GM23338 (cell line): ENCODE results near the gene GLIS2. TPM values are rescaled to one million over a fixed set of nuclear protein-coding genes. Genes with fewer than 3 reads are reported as not detected.

Experiments
- ATAC-seq: fragments of 200-7000 bp; cut with Tn5 transposase; 3 replicates; pipeline ENCODE4 v1.9.1; 2020
- DNase-seq: peaks from one replicate; pipeline ENCODE4 v3.0.0-alpha.2; 2015; ENCODE audit warnings: low spot score
- H2AFZ ChIP-seq: fragments of 200-600 bp; sonication (generic); 2 replicates; pipeline ENCODE4 v1.8.0; 2016; ENCODE audit warnings: antibody characterized with exemption, mild to moderate bottlenecking, moderate library complexity
- H3F3A ChIP-seq: fragments of 200-600 bp; sonication (generic); replicated peaks from 2 replicates; pipeline ENCODE4 v1.8.0; 2017; ENCODE audit warnings: antibody characterized with exemption, mixed run types, low read depth
- H3K27ac ChIP-seq: fragments of 200-600 bp; sonication (generic); 2 replicates; pipeline ENCODE4 v1.6.1; 2016; ENCODE audit warnings: low read depth
- H3K27me3 ChIP-seq: fragments of 200-600 bp; sonication (generic); 2 replicates; pipeline ENCODE4 v1.8.0; 2016; ENCODE audit warnings: mild to moderate bottlenecking, mixed run types, moderate library complexity; ENCODE audit not compliant: insufficient read depth
- H3K36me3 ChIP-seq: fragments of 200-600 bp; sonication (generic); 2 replicates; pipeline ENCODE4 v1.8.0; 2016; ENCODE audit warnings: mild to moderate bottlenecking; ENCODE audit not compliant: insufficient read depth
- H3K4me1 ChIP-seq: fragments of 200-600 bp; sonication (generic); 2 replicates; pipeline ENCODE4 v1.8.0; 2016; ENCODE audit warnings: mild to moderate bottlenecking, moderate library complexity; ENCODE audit not compliant: insufficient read depth
- H3K4me2 ChIP-seq: fragments of 200-600 bp; sonication (generic); 2 replicates; pipeline ENCODE4 v1.7.1; 2017; ENCODE audit warnings: mixed run types
- H3K4me3 ChIP-seq: fragments of 200-600 bp; sonication (generic); 2 replicates; pipeline ENCODE4 v1.6.1; 2016; ENCODE audit warnings: mixed run types
- H3K79me2 ChIP-seq: fragments of 200-600 bp; sonication (generic); replicated peaks from 2 replicates; pipeline ENCODE4 v1.8.0; 2017; ENCODE audit warnings: mild to moderate bottlenecking; ENCODE audit not compliant: insufficient read depth
- H3K9me2 ChIP-seq: fragments of 200-600 bp; sonication (generic); 2 replicates; pipeline ENCODE4 v1.8.0; 2017; ENCODE audit not compliant: insufficient read depth
- H4K20me1 ChIP-seq: fragments of 200-600 bp; sonication (generic); replicated peaks from 2 replicates; pipeline ENCODE4 v1.8.0; 2017; ENCODE audit warnings: mild to moderate bottlenecking; ENCODE audit not compliant: insufficient read depth
- H3K27ac Mint-ChIP-seq: 2 replicates; pipeline ENCODE4 v1.8.0; 2020; ENCODE audit warnings: inconsistent platforms, mild to moderate bottlenecking, moderate library complexity, mixed read lengths
- H3K27me3 Mint-ChIP-seq: 3 replicates; pipeline ENCODE4 v1.8.0; 2022; ENCODE audit warnings: low read depth, mild to moderate bottlenecking, moderate library complexity, mixed read lengths, inconsistent platforms; ENCODE audit not compliant: insufficient read depth, poor library complexity
- H3K36me3 Mint-ChIP-seq: 3 replicates; pipeline ENCODE4 v1.8.0; 2021; ENCODE audit warnings: low read depth, mild to moderate bottlenecking, inconsistent platforms, moderate library complexity, mixed read lengths
- H3K4me1 Mint-ChIP-seq: 3 replicates; pipeline ENCODE4 v1.8.0; 2020; ENCODE audit warnings: mild to moderate bottlenecking, inconsistent platforms, mixed read lengths
- H3K4me3 Mint-ChIP-seq: 3 replicates; pipeline ENCODE4 v1.8.0; 2021; ENCODE audit warnings: moderate library complexity, mild to moderate bottlenecking, inconsistent platforms, mixed read lengths
- H3K9me3 Mint-ChIP-seq: 3 replicates; pipeline ENCODE4 v1.8.0; 2020; ENCODE audit warnings: moderate library complexity, mild to moderate bottlenecking, inconsistent platforms, mixed read lengths
- ETS1 ChIP-seq: IDR thresholded peaks from 2 replicates; pipeline ENCODE4 v1.6.1; 2016; ENCODE audit warnings: antibody characterized with exemption
- EZH2phosphoT487 ChIP-seq: fragments of 200-600 bp; sonication (generic); IDR thresholded peaks from one replicate; pipeline ENCODE4 v1.8.1; 2018; ENCODE audit warnings: antibody characterized with exemption; ENCODE audit not compliant: unreplicated experiment
- POLR2AphosphoS5 ChIP-seq: IDR thresholded peaks from 2 replicates; pipeline ENCODE4 v1.6.1; 2016; ENCODE audit warnings: antibody characterized with exemption, low read depth
- REST ChIP-seq: IDR thresholded peaks from one replicate; pipeline ENCODE4 v1.6.1; 2018; ENCODE audit warnings: antibody characterized with exemption; ENCODE audit not compliant: unreplicated experiment
- ZNF462 ChIP-seq: fragments of 250-450 bp; sonication (Bioruptor Pico); IDR thresholded peaks from 2 replicates; pipeline ENCODE4 v1.5.0; 2020; ENCODE audit warnings: mild to moderate bottlenecking, moderate library complexity
- polyA plus RNA-seq: library from polyadenylated mRNA; unstranded; fragments of >200 nt; fragmentation: Nextera tagmentation; extraction: Ambion mirVana; gene quantifications from 2 replicates; pipeline ENCODE4 v1.2.1, GENCODE V29; 2016
- total RNA-seq: library from RNA; depleted of rRNA; stranded (reverse); fragments of >200 nt; shearing (Covaris generic); gene quantifications from 2 replicates; pipeline ENCODE4 v1.2.3, GENCODE V29; 2014

Gene GLIS2
- total and polyA plus RNA-seq, 2 experiments from 2014 or later: 8.2 to 10.2 TPM

DNA sequence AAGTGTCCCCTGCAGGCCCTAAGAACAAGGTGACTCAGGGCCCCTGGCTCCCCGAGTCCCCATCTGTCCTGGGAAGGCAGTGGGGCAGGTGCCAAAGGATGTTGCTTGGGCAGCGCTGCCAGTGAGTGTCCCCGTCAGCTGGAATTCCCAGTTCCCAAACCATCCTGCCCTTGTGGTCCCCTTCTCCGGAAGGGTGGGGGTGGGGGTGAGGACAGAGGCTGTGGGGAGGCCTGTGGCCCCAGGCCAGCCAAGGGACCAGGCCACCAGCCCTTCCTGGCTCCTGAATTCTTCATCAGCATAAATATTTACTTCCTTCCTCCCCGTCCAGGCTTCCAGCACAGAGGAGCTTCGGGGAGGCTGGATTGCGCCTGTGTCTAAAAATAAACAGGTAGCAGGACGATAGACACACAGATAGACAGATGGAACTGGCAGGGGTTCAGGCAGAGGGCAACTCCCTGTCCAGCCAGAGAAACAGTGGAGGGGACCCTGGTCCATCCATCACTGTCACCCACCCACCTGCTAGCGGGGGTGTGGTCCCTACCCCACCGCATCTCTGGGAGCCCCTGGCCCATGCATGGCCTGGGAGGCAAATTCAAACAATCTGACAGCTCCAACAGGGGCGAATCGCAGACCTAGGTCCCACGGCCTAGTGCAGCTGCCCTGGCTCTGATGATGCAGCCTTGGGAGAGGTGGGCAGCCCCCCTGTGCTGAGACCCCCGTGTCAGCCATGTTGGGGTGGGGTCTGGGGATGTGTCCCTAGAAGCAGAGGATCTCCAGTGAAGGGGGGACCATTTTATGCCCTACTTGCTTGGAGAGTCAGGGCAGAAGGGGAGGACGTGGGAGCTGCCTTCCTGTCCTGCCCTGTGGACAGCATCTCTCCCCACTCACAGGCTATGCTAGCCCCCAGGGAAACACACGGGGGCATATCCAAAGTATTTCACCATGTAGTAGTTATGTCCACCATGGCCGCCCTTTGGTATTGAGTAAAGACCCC lies 13.2 kb downstream of the GLIS2 start:
- Histone ChIP-seq H3K27ac (peak overlapping the region; percentile 66; the same call in 1 of the 2 replicates), H3K36me3 (no peaks in the 10 kb centered on the region), H3K4me2 (peak overlapping the region; percentile 89), H4K20me1 (no peaks in the 10 kb centered on the region; the same call in 1 of the 2 replicates), H3K4me3 (no peak overlapping the region), H3F3A (peaks cover 16% of the 10 kb centered on the region; the same call in 1 of the 2 replicates), H3K4me1 (peaks cover 19% of the 10 kb centered on the region), H3K27me3 (no peaks in the 10 kb centered on the region), H3K79me2 (peaks cover 63% of the 10 kb centered on the region), H3K9me2 (no peaks in the 10 kb centered on the region), H2AFZ (no peak overlapping the region)
- DNase-seq: no peak
- H3K4me1 Mint-ChIP-seq: peaks cover 16% of the 10 kb centered on the region
- H3K27ac Mint-ChIP-seq: no peak overlapping the region; the same call in 1 of the 2 replicates
- no peaks in the 10 kb centered on the region for H3K9me3 Mint-ChIP-seq
- H3K27me3 Mint-ChIP-seq: peaks cover 7% of the 10 kb centered on the region
- no peak overlapping the region; the same call in 2 of the 3 replicates for H3K4me3 Mint-ChIP-seq
- TF ChIP-seq REST (no peak), EZH2phosphoT487 (no peak), POLR2AphosphoS5 (no peak), ZNF462 (CRISPR knock-in tag) (no peak), ETS1 (no peak)
- no peak for ATAC-seq
- peaks cover 6% of the 10 kb centered on the region; the same call in 1 of the 3 replicates for H3K36me3 Mint-ChIP-seq
